EL (cell line): ENCODE data around the gene PRKACG.

Experiments used
- DNase-seq: peaks from one replicate; pipeline ENCODE4 v3.0.0-alpha.2; 2016

The PRKACG gene

GRCh38 chr9:68980341-68980914 is 33.5 kb downstream of the PRKACG start:
- no peak for DNase-seq

GRCh38 chr9:68979538-68980314 is 34.2 kb downstream of the PRKACG start:
- no peak for DNase-seq

- no peak for DNase-seq
Measured at GRCh38 chr9:68978501-68978900, 35.4 kb downstream of the PRKACG start.

GRCh38 chr9:68978066-68978465 is 35.8 kb downstream of the PRKACG start:
- no peak for DNase-seq

GRCh38 chr9:68975365-68976043 is 38.4 kb downstream of the PRKACG start:
- DNase-seq: no peak

GRCh38 chr9:68974901-68975300 is 39.0 kb downstream of the PRKACG start:
- DNase-seq: no peak

- DNase-seq: no peak
Measured at GRCh38 chr9:68974431-68974830, 39.5 kb downstream of the PRKACG start.

GRCh38 chr9:68973619-68974018 is 40.3 kb downstream of the PRKACG start:
- DNase-seq: no peak

- no peak for DNase-seq
Measured at GRCh38 chr9:68970151-68970550, 43.8 kb downstream of the PRKACG start.

- DNase-seq: no peak
Measured at GRCh38 chr9:68969538-68969937, 44.4 kb downstream of the PRKACG start.

GRCh38 chr9:68967800-68968199 is 46.1 kb downstream of the PRKACG start:
- DNase-seq: no peak

- DNase-seq: no peak
Measured at GRCh38 chr9:68966496-68966944, 47.4 kb downstream of the PRKACG start.

- DNase-seq: no peak
Measured at GRCh38 chr9:68964765-68965164, 49.1 kb downstream of the PRKACG start.

GRCh38 chr9:68964102-68964541 is 49.8 kb downstream of the PRKACG start:
- DNase-seq: no peak

GRCh38 chr9:68963416-68963815 is 50.5 kb downstream of the PRKACG start:
- DNase-seq: no peak
